GM18873 (cell line): ENCODE data around the gene NPC1.

ENCODE experiments used
- ATAC-seq: cut with Tn5 transposase; IDR thresholded peaks from one replicate; pipeline ENCODE4 v1.9.1; 2021; ENCODE audit warnings: mild to moderate bottlenecking, moderate library complexity, moderate number of reproducible peaks; ENCODE audit not compliant: unreplicated experiment, low FRiP score

NPC1 gene

GRCh38 chr18:23552505-23552904 is 33.8 kb downstream of the NPC1 start:
- no peak for ATAC-seq

GRCh38 chr18:23551978-23552377 is 34.3 kb downstream of the NPC1 start:
- ATAC-seq = no peak

GRCh38 chr18:23550898-23551297 is 35.4 kb downstream of the NPC1 start:
- ATAC-seq = no peak

- ATAC-seq = no peak
Observed at GRCh38 chr18:23548719-23549118, 37.6 kb downstream of the NPC1 start.

GRCh38 chr18:23548275-23548674 is 38.0 kb downstream of the NPC1 start:
- ATAC-seq = no peak

GRCh38 chr18:23547846-23548245 is 38.5 kb downstream of the NPC1 start:
- ATAC-seq = no peak

- ATAC-seq = no peak
Observed at GRCh38 chr18:23547306-23547705, 39.0 kb downstream of the NPC1 start.

- ATAC-seq = no peak
Observed at GRCh38 chr18:23545247-23545789, 41.0 kb downstream of the NPC1 start.

- ATAC-seq = no peak
Observed at GRCh38 chr18:23542461-23542860, 43.8 kb downstream of the NPC1 start.

- ATAC-seq = no peak
Observed at GRCh38 chr18:23541349-23542093, 44.8 kb downstream of the NPC1 start.

- no peak for ATAC-seq
Observed at GRCh38 chr18:23540867-23541266, 45.4 kb downstream of the NPC1 start.

GRCh38 chr18:23539911-23540525 is 46.3 kb downstream of the NPC1 start:
- ATAC-seq = no peak

GRCh38 chr18:23539296-23539695 is 47.0 kb downstream of the NPC1 start:
- no peak for ATAC-seq

GRCh38 chr18:23538870-23539269 is 47.4 kb downstream of the NPC1 start:
- ATAC-seq = no peak

- no peak for ATAC-seq
Observed at GRCh38 chr18:23538001-23538400, 48.3 kb downstream of the NPC1 start.

GRCh38 chr18:23537274-23537673 is 49.0 kb downstream of the NPC1 start:
- no peak for ATAC-seq

- ATAC-seq = no peak
Observed at GRCh38 chr18:23536204-23536603, 50.1 kb downstream of the NPC1 start.

- no peak for ATAC-seq
Observed at GRCh38 chr18:23534276-23534675, 52.0 kb downstream of the NPC1 start.

GRCh38 chr18:23532848-23533247 is 53.5 kb downstream of the NPC1 start:
- no peak for ATAC-seq

GRCh38 chr18:23531912-23532311 is 54.4 kb downstream of the NPC1 start:
- ATAC-seq = no peak

GRCh38 chr18:23530195-23530594 is 56.1 kb downstream of the NPC1 start:
- no peak for ATAC-seq

- no peak for ATAC-seq
Observed at GRCh38 chr18:23529604-23530003, 56.7 kb downstream of the NPC1 start.
